Measurements from ENCODE around the gene BCS1L.

BCS1L gene

GRCh38 chr2:218710687-218711549 is 51.4 kb downstream of the BCS1L start, which contains the start of gene TTLL4:
TTLL4 (plus strand) TSS chr2:218710835; CDS start chr2:218737677, 26,842 bp downstream.
- peak; percentile 77 for DNase-seq (ENCODE audit: low read depth)

GRCh38 chr2:218711550-218711929 is 52.1 kb downstream of the BCS1L start:
- H3K4me3 ChIP-seq (ENCODE audit: low read depth, low read length): peak overlapping the region; percentile 94
- no peak for DNase-seq (ENCODE audit: low read depth)

More at GRCh38 chr2:218710687-218711549, 51.4 kb downstream of the BCS1L start, which contains the start of gene TTLL4:
- H3K4me3 ChIP-seq (ENCODE audit: low read depth, low read length): peak within 1 kb of the TSS; percentile 94
